Stimulated activated CD8-positive, alpha-beta memory T cell treated with anti-CD3 and anti-CD28 coated beads, Interleukin-2, amount 100 ng/mL, for 1 hour (primary cell): ENCODE results near the gene ATXN7.

ENCODE experiments used
- DNase-seq, 2 donors: peaks; one replicate each; pipeline ENCODE4 v3.0.0-alpha.2; 2020; ENCODE audit warnings: low read depth in 2 of 2

Gene ATXN7

GRCh38 chr3:64022451-64023186 lies 159.0 kb downstream of the ATXN7 start:
- no peak for DNase-seq

DNA sequence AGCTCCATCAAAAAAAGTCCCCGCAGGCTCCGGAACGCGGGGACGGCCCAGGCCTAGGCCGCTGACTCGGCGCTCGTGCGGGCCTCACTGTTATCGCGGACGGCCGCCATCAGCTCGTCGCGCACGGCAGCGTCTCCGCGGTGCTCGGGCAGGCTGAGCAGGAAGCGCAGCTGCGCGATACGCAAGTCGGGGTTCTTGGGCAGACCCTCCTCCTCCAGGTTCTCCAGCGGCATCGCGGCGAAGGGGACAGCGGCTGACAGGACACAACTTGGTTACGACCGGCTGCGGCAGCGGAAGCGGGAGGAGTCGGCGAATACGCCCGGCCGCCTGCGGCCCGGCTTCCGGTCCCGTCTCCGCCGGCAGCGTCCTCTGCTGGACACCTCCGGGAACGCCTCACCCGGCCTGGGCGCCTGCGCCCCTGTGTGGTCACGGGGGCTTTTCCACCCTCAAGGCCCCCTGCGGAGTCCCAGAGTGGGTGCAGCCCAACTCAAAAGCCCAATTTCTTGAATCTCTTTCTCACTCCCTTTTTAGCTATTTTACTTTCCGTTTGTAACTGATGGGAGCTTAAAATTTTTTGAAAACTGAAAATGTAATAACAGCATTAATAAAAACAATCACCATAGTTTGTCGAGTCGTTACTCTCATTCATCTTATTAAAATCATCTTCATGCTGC lies 159.7 kb downstream of the ATXN7 start, which contains the start of gene PSMD6:
TSS of gene PSMD6 (minus strand) at position 308 of the 674 bp plus-strand sequence. CDS start at position 233, 75 bp downstream.
- peak; percentile 87 to 92 for DNase-seq

DNA sequence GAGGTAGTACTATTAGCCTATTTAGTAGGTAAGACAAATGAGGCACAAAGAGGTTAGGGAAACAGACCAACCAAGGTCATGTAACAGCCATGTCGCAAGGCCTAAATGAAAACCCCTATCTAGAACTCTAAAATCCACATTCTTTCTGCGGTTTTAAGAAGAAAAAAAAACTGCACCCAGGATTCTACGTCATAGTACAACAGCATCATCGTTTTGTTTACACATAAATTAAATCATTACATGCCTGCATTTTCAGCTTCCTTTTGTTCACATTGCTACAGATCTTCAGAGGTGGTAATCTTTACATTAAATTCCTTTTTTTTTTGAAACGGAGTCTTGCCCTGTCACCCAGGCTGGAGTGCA lies 160.2 kb downstream of the ATXN7 start:
- no peak for DNase-seq

DNA sequence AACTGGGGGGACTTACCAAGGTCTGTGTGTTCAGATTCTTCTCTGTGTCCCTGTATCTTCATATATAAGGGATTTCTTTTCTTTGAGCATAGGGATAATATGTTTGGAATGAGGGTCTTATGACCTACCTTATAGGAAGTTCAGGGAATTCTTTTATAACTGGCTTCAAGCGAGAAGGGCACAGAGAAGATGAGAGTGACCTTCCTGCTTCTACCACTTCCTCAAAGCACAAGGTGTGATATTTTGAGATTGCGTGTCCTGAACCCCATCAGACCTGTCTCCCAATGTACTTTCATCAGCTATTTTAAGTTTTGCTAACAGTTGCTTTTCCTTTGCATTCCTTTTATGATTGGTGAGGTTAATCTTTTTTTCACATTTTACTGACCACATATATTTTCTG lies 162.7 kb downstream of the ATXN7 start:
- DNase-seq: no peak

- no peak for DNase-seq
These were observed 164.0 kb downstream of the ATXN7 start for GRCh38 chr3:64027658-64028057.

DNA sequence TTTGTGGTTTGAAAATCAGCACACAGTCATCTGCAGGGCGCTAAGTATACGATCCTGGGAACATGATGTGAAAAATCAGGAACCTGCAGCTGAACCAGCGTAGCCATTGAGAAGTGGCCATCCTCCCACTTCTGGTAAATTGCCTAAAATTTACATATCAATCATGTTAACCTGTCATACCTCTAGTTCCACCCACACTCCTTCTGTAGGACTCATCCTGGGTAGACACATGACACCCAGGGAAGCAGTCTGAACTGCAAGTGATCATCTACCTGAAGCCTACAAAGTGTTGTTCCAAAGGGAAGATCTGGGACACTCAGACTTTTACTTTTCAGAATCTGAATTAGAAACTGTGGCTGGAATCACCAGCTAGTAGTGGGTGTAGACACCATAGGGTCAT lies 165.1 kb downstream of the ATXN7 start:
- DNase-seq: no peak

- no peak for DNase-seq
These were observed 165.6 kb downstream of the ATXN7 start for GRCh38 chr3:64029287-64029686.

- DNase-seq: peak; percentile 50 to 56
These were observed 167.1 kb downstream of the ATXN7 start for GRCh38 chr3:64030741-64031140.

- no peak for DNase-seq
These were observed 168.2 kb downstream of the ATXN7 start for GRCh38 chr3:64031540-64032508.

- DNase-seq: no peak
These were observed 169.4 kb downstream of the ATXN7 start for GRCh38 chr3:64033069-64033468.

GRCh38 chr3:64037084-64037483 lies 173.4 kb downstream of the ATXN7 start:
- DNase-seq: no peak

- no peak for DNase-seq
These were observed 174.6 kb downstream of the ATXN7 start for GRCh38 chr3:64038253-64038767.

DNA sequence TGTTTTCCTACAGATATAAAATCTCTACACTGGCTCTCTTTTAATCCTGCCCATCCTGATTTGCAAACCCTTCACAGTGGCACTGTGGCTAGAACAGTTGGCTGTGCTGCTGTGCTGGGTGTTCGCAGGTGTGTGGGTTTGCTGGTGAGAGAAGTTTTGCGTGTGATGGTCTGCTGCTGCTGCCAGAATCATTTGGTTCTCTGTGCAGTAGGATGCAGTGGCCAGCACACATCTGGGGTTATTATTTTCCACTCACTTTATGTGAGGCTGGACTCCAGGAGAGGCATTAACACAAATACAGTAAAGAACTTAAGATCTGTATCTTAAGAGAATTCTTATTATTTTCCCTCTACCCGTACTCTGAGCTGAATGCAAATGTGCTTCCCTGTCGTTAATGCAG lies 175.7 kb downstream of the ATXN7 start:
- no peak for DNase-seq

DNA sequence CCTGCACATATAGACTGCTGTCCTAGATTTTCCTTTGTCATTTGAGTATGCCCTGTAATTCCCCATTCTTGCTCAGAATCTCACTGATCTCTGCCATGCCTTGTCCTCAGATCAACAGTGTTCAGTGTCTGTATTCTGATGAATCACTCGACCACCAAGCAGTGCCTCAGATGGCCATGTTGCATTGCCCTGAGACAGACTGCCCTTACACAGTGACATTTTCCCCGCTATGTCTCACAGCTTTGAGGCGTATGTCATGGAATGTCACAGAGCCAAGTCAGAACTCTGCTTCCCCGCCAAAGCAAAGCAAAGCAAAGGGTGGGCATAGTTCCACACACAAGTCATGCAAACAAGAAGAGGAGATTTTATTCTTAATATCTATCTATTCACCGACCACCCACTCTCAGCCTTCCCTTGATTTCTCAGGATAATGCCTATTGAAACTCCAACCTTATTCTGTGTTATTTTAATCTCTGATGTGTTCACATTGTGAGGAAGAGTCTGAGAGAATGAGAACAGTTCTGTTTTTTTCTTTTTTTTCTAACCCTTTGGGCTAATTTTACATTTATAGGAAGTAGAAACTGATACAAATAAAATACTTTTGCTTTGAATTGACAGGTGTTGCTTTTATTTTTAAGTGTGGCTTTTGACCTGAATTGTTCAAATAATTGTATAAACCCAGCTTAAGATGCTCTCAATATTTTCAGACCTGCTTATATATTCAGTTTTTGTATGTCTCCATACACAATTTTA lies 176.5 kb downstream of the ATXN7 start:
- DNase-seq: no peak

DNA sequence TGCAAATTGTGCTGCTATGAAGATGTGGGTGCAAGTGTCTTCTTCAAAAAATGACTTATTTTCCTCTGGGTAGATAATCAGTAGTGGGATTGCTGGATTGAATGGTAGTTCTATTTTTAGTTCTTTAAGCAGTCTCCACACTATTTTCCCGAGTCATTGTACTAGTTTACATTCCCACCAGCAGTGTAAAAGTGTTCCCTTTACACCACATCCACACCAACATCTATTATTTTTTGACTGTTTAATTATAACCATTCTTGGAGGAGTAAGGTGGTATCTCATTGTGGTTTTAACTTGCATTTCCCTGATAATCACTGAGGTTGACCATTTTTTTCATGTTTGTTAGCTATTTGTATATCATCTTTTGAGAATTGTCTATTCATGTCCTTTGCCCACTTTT lies 179.3 kb downstream of the ATXN7 start:
- DNase-seq: no peak

GRCh38 chr3:64046592-64046991 lies 182.9 kb downstream of the ATXN7 start:
- DNase-seq: no peak

- DNase-seq: no peak
These were observed 183.4 kb downstream of the ATXN7 start for GRCh38 chr3:64046996-64047594.

- DNase-seq: no peak
These were observed 184.1 kb downstream of the ATXN7 start for GRCh38 chr3:64047787-64048186.

DNA sequence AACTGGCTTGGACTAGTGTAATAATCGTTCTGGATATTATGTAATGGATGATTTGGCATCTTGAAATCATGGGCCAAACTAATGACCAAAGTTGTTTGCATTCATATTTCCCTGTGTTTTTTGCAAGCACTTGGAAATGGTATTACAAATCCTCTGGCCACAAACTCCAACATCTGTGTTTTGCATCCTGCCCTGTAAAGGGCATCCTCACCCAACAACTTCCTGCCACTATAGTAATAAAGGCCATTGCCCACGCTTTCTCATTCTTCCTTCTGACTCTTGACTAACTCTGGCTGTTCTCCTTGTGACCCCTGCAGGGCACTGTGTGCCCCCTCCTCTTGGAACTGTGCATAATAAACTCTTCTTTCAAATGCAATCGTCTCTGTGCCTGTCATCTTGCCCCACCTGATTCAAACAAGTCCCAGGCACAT lies 185.0 kb downstream of the ATXN7 start:
- no peak for DNase-seq

- no peak for DNase-seq
These were observed 185.5 kb downstream of the ATXN7 start for GRCh38 chr3:64049136-64049535.

DNA sequence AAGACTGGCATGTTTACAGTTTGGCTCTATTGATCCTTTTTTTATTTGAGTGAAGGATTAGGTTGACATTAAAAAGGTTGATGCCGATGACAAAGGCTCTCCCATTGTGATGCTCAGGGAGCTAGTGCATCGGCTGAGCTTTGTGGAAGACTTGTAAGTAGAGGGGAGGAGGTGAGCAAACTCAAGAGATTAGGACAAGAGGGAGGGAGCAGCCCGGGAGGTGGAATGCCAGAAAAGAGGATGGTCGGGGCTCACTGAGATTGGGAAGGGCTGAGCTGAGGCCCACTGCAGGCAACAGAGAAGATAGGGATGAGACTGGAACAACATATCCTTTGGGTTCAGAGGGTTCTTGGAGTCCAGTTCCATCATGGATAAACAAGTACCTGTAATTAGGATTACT lies 186.2 kb downstream of the ATXN7 start:
- no peak for DNase-seq
